GM23248 (cell line): ENCODE measurements around the gene NAV2.

ENCODE experiments used
- EZH2 ChIP-seq: fragments of 200-600 bp; sonication (generic); IDR thresholded peaks from 2 replicates; pipeline ENCODE4 v1.6.1; 2018; ENCODE audit warnings: antibody characterized with exemption, mild to moderate bottlenecking; ENCODE audit not compliant: insufficient read depth, poor library complexity, severe bottlenecking
- EZH2phosphoT487 ChIP-seq: fragments of 200-600 bp; sonication (generic); IDR thresholded peaks from 2 replicates; pipeline ENCODE4 v1.6.1; 2018; ENCODE audit warnings: antibody characterized with exemption, moderate library complexity, mild to moderate bottlenecking, low read depth; ENCODE audit not compliant: insufficient read depth

DNA sequence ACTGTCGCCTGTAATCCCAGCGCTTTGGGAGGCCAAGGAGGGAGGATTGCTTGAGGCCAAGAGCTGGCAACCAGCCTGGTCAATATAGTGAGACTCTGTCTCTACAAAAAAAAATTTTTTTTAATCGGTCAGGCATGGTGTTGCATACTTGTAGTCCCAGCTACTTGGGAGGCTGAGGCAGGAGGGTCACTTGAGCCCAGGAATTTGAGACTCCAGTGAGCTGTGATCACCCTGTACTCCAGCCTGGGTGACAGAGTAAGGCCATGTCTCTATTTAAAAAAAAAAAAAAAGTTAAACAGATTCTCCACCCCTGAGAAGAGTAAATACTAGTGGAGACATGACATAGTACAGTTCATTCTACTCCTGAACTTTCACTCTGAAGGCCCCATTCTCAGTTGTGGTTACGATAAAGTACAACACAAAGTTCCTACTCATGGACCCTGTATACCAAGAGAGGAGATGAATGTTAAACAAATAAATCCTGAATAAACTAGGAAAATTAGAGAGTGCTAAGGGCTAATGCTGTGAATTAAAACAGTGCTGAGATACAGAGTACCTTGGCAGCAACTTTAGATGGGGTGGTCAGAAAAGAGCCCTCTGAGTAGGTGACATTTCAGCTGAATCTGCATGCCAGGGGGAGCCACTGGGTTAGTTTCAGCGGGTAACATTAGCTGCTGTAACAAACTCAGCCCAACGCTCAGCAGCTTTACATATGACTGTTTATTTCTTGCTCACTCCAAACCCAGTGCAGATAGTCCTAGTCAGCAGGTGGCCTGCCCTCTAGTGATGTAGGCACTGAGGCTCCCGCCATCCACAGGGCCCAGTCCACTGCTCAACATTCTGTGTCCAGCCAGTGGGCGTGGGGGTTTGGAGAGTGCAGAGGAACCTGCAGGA, 372.5 kb downstream of the NAV2 start:
- no peak for TF ChIP-seq EZH2phosphoT487
- no peak for TF ChIP-seq EZH2
